Uterus (tissue), 2 donors: ENCODE data around the gene EIF2B1.

ENCODE experiments used
- POLR2A ChIP-seq, 2 donors: fragments of 450-650 bp; IDR thresholded peaks; one replicate each; pipeline ENCODE4 v1.6.1; 2016; ENCODE audit warnings: antibody characterized with exemption in 2 of 2, mild to moderate bottlenecking in 1 of 2, moderate library complexity in 1 of 2
- TF ChIP-seq, protein P1 (sequence below), 4 experiments: fragments of 200-600 bp in 2 of 4; fragments of 450-650 bp in 2 of 4; sonication (generic) in 2 of 4; IDR thresholded peaks; one replicate each; pipeline ENCODE4 v1.5.1; 2016 to 2019; ENCODE audit warnings: antibody characterized with exemption in 4 of 4, mild to moderate bottlenecking in 2 of 4, moderate library complexity in 1 of 4

GRCh38 chr12:123645878-123646277, 12.4 kb upstream of the EIF2B1 start:
- TF ChIP-seq, protein P1, sequence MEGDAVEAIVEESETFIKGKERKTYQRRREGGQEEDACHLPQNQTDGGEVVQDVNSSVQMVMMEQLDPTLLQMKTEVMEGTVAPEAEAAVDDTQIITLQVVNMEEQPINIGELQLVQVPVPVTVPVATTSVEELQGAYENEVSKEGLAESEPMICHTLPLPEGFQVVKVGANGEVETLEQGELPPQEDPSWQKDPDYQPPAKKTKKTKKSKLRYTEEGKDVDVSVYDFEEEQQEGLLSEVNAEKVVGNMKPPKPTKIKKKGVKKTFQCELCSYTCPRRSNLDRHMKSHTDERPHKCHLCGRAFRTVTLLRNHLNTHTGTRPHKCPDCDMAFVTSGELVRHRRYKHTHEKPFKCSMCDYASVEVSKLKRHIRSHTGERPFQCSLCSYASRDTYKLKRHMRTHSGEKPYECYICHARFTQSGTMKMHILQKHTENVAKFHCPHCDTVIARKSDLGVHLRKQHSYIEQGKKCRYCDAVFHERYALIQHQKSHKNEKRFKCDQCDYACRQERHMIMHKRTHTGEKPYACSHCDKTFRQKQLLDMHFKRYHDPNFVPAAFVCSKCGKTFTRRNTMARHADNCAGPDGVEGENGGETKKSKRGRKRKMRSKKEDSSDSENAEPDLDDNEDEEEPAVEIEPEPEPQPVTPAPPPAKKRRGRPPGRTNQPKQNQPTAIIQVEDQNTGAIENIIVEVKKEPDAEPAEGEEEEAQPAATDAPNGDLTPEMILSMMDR (IDR thresholded peaks at IDR 0.05) = no peak
- no peak for TF ChIP-seq POLR2A (IDR thresholded peaks at IDR 0.05)
